Pancreas (tissue), 10 donors: ENCODE measurements around the gene PAFAH1B2. TPM values are rescaled to one million over a fixed set of nuclear protein-coding genes. Genes with fewer than 3 reads are reported as not detected.
A peak's percentile ranks its signal among the peaks of the same experiment; 100 is the strongest.
"Not testable (repeated sequence)": the region's sequence is repeated elsewhere in the genome, so short reads cannot be mapped to it uniquely, and the experiment has no call there.

Source experiments
- ATAC-seq, 4 donors: fragments of 200-7000 bp; cut with Tn5 transposase; one replicate each; pipeline versions ENCODE4 v1.8.0 to v1.9.1; 2020; ENCODE audit warnings: mild to moderate bottlenecking in 4 of 4, moderate library complexity in 4 of 4
- DNase-seq, 6 donors: peaks; one replicate each; pipeline ENCODE4 v3.0.0-alpha.2; 2020
- FAIRE-seq: peaks from 2 replicates; lab custom pipeline; 2012; peaks lifted over from hg19 to GRCh38; lab: Jason Lieb, UNC
- H3K27ac ChIP-seq, 4 donors: fragments of 200-600 bp; sonication (generic); 1 replicate in 3 of 4; 2 replicates in 1 of 4; pipeline versions ENCODE4 v1.5.0 to v1.8.0; 2020
- H3K27me3 ChIP-seq, 4 donors: fragments of 200-600 bp; one replicate each; pipeline ENCODE4 v1.8.0; 2021
- H3K36me3 ChIP-seq, 3 donors: fragments of 200-600 bp; sonication (generic) in 1 of 3; one replicate each; pipeline versions ENCODE4 v1.5.0 to v1.8.0; 2020 to 2021
- H3K4me1 ChIP-seq, 3 donors: fragments of 200-600 bp; one replicate each; pipeline ENCODE4 v1.8.0; 2021
- H3K4me3 ChIP-seq, 4 donors: fragments of 200-600 bp; sonication (generic) in 2 of 4; one replicate each; pipeline versions ENCODE4 v1.5.0 to v1.8.0; 2020 to 2021
- H3K9me3 ChIP-seq, 4 donors: fragments of 200-600 bp; one replicate each; pipeline ENCODE4 v1.8.0; 2021
- WGBS, 2 donors: extraction: QIAGEN DNeasy Blood & Tissue Kit; methylation state at CpG; one replicate each; pipeline ENCODE4 v1.1.7; 2013; 5-methylcytosine and 5-hydroxymethylcytosine counted together
- intact Hi-C, 3 donors: fragments of 100-400 bp; cut with DNase I; formaldehyde crosslinking; loops; one replicate each; pipeline versions ENCODE4 v1.11.1 to v1.14.2; 2022
- polyA plus RNA-seq, 2 donors: library from polyadenylated mRNA; stranded (reverse); fragments of 200-250 nt; gene quantifications; one replicate each; pipeline ENCODE4 v1.2.3, GENCODE V29; 2013
- total RNA-seq, 6 donors: library from RNA; stranded (reverse); fragmentation: NEBNext Ultra II Directional in 4 of 6; extraction: Animal tissue kit (Norgen Biotek cat#: 25700) in 4 of 6; gene quantifications; one replicate each; pipeline versions ENCODE4 v1.2.1 to v1.2.4, GENCODE V29; 2021 to 2023
- TF ChIP-seq, protein P1 (sequence below), 4 donors: fragments of 200-600 bp; sonication (generic) in 3 of 4; IDR thresholded peaks; one replicate each; pipeline versions ENCODE4 v1.5.0 to v1.8.0; 2021; ENCODE audit warnings: antibody characterized with exemption in 4 of 4
- donor health status: healthy with polysubstance abuse.
- donor health status: DM: no; HTN: no; CAD: no; lungs with moderate emphysema.
- donor health status: DM: no; HTN: no; CAD: no.
- donor health status: control.
- donor health status: control.
- donor health status: Bipolar disorder and iron deficiency.
- donor health status: DM: yes; HTN: yes; CAD: no.
- donor health status: DM: no; HTN: no; CAD: no.
- donor health status: DM: no; HTN: no; CAD: no.
- donor health status: DM: yes; HTN: yes; CAD: no.

The PAFAH1B2 gene
- total and polyA plus RNA-seq, 8 donors = 14.8 to 47.7 (median 24.3) TPM

DNA sequence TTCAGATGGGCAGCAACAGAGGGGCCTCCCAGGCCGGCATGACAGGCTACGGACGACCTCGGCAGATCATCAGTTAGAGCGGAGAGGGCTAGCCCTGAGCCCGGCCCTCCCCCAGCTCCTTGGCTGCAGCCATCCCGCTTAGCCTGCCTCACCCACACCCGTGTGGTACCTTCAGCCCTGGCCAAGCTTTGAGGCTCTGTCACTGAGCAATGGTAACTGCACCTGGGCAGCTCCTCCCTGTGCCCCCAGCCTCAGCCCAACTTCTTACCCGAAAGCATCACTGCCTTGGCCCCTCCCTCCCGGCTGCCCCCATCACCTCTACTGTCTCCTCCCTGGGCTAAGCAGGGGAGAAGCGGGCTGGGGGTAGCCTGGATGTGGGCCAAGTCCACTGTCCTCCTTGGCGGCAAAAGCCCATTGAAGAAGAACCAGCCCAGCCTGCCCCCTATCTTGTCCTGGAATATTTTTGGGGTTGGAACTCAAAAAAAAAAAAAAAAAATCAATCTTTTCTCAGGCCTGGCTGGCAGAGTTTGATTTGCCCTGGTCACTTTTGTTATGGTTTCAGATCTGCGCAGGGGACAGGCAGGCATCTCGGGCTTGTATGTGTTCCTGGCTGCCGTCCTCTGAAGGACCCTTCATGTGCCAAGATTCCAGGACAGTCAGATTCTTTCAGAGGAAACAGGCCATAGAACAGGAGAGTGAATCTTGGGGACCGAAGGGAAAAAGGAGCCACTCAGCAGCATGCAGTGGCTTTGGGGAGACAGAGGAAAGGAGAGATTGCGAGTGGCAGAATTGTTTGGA is 60.4 kb downstream of the PAFAH1B2 start:
- peak in 2 of 6 donors; percentile 47 to 55 for DNase-seq
- intact Hi-C loops = loop anchor here in 2 of 3 donors (5.0 kb wide), 1 partner anchor 72 kb away; no protein-coding TSS in a partner anchor
- H3K27ac ChIP-seq = no peak overlapping the region
- H3K9me3 ChIP-seq = no peaks in the 10 kb centered on the region
- H3K4me3 ChIP-seq = no peak overlapping the region
- peaks cover 0 to 6% (median 0%) of the 10 kb centered on the region in 3 donors for H3K36me3 ChIP-seq
- no peaks in the 10 kb centered on the region for H3K27me3 ChIP-seq
- H3K4me1 ChIP-seq = no peaks in the 10 kb centered on the region
- no peak for FAIRE-seq
- TF ChIP-seq, protein P1, sequence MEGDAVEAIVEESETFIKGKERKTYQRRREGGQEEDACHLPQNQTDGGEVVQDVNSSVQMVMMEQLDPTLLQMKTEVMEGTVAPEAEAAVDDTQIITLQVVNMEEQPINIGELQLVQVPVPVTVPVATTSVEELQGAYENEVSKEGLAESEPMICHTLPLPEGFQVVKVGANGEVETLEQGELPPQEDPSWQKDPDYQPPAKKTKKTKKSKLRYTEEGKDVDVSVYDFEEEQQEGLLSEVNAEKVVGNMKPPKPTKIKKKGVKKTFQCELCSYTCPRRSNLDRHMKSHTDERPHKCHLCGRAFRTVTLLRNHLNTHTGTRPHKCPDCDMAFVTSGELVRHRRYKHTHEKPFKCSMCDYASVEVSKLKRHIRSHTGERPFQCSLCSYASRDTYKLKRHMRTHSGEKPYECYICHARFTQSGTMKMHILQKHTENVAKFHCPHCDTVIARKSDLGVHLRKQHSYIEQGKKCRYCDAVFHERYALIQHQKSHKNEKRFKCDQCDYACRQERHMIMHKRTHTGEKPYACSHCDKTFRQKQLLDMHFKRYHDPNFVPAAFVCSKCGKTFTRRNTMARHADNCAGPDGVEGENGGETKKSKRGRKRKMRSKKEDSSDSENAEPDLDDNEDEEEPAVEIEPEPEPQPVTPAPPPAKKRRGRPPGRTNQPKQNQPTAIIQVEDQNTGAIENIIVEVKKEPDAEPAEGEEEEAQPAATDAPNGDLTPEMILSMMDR (IDR thresholded peaks at IDR 0.05) = no peak
- 78 to 82% methylated on average over 15 to 17 of the region's 17 CpGs for WGBS, 2 donors
- ATAC-seq = no peak

GRCh38 chr11:117205211-117205818 is 61.2 kb downstream of the PAFAH1B2 start:
- H3K27me3 ChIP-seq = no peaks in the 10 kb centered on the region
- peaks cover 0 to 6% (median 0%) of the 10 kb centered on the region in 3 donors for H3K36me3 ChIP-seq
- ATAC-seq = no peak
- FAIRE-seq = no peak
- no peak overlapping the region for H3K4me3 ChIP-seq
- H3K4me1 ChIP-seq = no peaks in the 10 kb centered on the region
- H3K27ac ChIP-seq = no peak overlapping the region
- WGBS, 2 donors = 79 to 91% methylated on average over 11 of the region's 11 CpGs
- intact Hi-C loops = loop anchor here in 2 of 3 donors (5.0 kb wide), 1 partner anchor 73 kb away; no protein-coding TSS in a partner anchor
- peak in 2 of 6 donors; percentile 14 to 43 for DNase-seq
- TF ChIP-seq, protein P1 (IDR thresholded peaks at IDR 0.05) = no peak
- no peaks in the 10 kb centered on the region for H3K9me3 ChIP-seq

DNA sequence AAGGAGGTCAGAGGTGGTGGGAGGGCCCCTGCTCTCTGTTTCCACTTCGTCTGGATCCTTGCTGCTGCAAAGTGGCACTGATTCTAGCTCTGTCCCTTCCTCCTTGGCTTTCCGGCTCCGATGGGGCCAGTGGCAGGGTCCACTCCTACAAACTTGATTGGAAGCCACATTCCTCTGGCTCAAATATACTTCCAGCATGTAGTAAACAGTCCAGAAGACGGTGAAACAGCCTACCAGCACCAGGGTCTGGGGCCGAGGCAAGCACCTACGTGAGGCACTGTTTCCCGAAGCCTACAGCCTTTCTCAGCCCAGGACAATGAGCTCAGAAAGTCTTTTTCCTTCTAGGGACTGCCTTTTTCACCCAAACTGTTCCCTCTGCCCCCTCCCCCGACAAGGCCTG is 62.0 kb downstream of the PAFAH1B2 start:
- not testable (repeated sequence) for H3K27ac ChIP-seq, H3K4me3 ChIP-seq, H3K36me3 ChIP-seq, H3K4me1 ChIP-seq, H3K27me3 ChIP-seq, FAIRE-seq, ATAC-seq, H3K9me3 ChIP-seq
- intact Hi-C loops = loop anchor here in 2 of 3 donors (5.0 kb wide), 1 partner anchor 74 kb away; no protein-coding TSS in a partner anchor
- WGBS, 2 donors = 80 to 88% methylated on average over 7 to 8 of the region's 8 CpGs
- DNase-seq = peak in 1 of 6 donors; percentile 7

- not testable (repeated sequence) for H3K27ac ChIP-seq, H3K4me1 ChIP-seq, H3K27me3 ChIP-seq, FAIRE-seq, H3K36me3 ChIP-seq, H3K4me3 ChIP-seq, H3K9me3 ChIP-seq
- ATAC-seq (peak in 3 of 4 donors; percentile 21 to 63 (median 45)), DNase-seq (peak in 1 of 6 donors; percentile 31)
- intact Hi-C loops = loop anchor here in 2 of 3 donors (5.0 kb wide), 1 partner anchor 75 kb away; no protein-coding TSS in a partner anchor
- WGBS, 2 donors = 65 to 77% methylated on average over 5 to 6 of the region's 11 CpGs
These were observed 62.8 kb downstream of the PAFAH1B2 start for GRCh38 chr11:117206859-117207258.

- not testable (repeated sequence) for H3K27me3 ChIP-seq, DNase-seq, H3K9me3 ChIP-seq, H3K4me3 ChIP-seq, FAIRE-seq, ATAC-seq, H3K4me1 ChIP-seq, H3K36me3 ChIP-seq, H3K27ac ChIP-seq
- intact Hi-C loops = loop anchor here in 2 of 3 donors (5.0 kb wide), 1 partner anchor 75 kb away; no protein-coding TSS in a partner anchor
- 85 to 93% methylated on average over 5 of the region's 5 CpGs for WGBS, 2 donors
These were observed 63.4 kb downstream of the PAFAH1B2 start for GRCh38 chr11:117207481-117207880.

GRCh38 chr11:117208710-117209109 is 64.6 kb downstream of the PAFAH1B2 start:
- H3K4me3 ChIP-seq, H3K9me3 ChIP-seq, H3K4me1 ChIP-seq, ATAC-seq, H3K27me3 ChIP-seq, H3K36me3 ChIP-seq, FAIRE-seq, H3K27ac ChIP-seq: not testable (repeated sequence)
- peak in 1 of 6 donors; percentile 52 for DNase-seq
- WGBS, 2 donors = 83 to 86% methylated on average over 9 of the region's 13 CpGs
- intact Hi-C loops = loop anchor here in 2 of 3 donors (5.0 kb wide), 1 partner anchor 76 kb away; no protein-coding TSS in a partner anchor

DNA sequence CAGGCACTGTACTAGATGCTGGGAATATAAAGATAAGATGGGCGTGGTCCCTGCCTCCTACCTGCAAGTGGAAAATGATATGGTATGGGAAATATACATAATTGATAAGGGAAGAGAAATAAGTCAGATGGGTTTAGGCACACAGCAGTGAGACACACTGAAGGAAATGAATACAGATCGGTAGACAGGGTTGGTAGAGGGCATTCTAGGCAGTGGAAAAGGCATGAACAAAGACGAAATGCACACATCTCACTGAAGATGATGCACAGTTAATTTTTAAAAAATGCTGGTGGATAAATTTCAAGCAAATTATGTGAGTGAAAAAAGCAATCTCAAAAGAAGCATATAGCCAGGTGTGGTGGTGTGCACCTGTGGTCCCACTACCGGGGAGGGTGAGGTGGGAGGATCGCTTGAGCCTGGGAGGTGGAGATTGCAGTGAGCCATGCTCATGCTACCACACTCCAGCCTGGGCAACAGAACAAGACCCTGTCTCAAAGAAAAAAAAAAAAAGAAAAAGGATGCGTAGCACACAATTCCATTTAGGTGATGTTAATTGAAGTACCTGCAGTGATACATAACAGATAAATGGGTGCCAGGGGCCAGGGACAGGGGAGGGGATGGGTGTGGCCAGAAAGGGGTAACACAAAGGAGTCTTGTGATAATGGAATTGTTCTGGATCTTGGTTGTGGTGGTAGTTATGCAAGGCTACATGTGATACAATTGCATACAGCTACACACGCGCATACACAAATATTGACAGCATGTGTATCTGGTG is 65.5 kb downstream of the PAFAH1B2 start:
- not testable (repeated sequence) for H3K9me3 ChIP-seq, H3K4me3 ChIP-seq, H3K27ac ChIP-seq, H3K36me3 ChIP-seq, DNase-seq, H3K27me3 ChIP-seq, H3K4me1 ChIP-seq, FAIRE-seq, ATAC-seq
- 86 to 89% methylated on average over 7 to 8 of the region's 8 CpGs for WGBS, 2 donors
- intact Hi-C loops = loop anchor here in 2 of 3 donors (5.0 kb wide), 1 partner anchor 77 kb away; no protein-coding TSS in a partner anchor
